GM12872 (cell line): ENCODE measurements around the gene R3HDM4.

Experiments used
- TF ChIP-seq, protein P1 (sequence below): IDR thresholded peaks from 3 replicates; pipeline ENCODE4 v1.5.1; 2011; ENCODE audit warnings: low read depth, mild to moderate bottlenecking, low read length, moderate library complexity; ENCODE audit not compliant: insufficient read depth

Gene R3HDM4

GRCh38 chr19:911197-912033 lies 1.6 kb downstream of the R3HDM4 start:
- TF ChIP-seq, protein P1, sequence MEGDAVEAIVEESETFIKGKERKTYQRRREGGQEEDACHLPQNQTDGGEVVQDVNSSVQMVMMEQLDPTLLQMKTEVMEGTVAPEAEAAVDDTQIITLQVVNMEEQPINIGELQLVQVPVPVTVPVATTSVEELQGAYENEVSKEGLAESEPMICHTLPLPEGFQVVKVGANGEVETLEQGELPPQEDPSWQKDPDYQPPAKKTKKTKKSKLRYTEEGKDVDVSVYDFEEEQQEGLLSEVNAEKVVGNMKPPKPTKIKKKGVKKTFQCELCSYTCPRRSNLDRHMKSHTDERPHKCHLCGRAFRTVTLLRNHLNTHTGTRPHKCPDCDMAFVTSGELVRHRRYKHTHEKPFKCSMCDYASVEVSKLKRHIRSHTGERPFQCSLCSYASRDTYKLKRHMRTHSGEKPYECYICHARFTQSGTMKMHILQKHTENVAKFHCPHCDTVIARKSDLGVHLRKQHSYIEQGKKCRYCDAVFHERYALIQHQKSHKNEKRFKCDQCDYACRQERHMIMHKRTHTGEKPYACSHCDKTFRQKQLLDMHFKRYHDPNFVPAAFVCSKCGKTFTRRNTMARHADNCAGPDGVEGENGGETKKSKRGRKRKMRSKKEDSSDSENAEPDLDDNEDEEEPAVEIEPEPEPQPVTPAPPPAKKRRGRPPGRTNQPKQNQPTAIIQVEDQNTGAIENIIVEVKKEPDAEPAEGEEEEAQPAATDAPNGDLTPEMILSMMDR: no peak

- TF ChIP-seq, protein P1: no peak
Observed at GRCh38 chr19:907183-907853, 5.7 kb downstream of the R3HDM4 start.

DNA sequence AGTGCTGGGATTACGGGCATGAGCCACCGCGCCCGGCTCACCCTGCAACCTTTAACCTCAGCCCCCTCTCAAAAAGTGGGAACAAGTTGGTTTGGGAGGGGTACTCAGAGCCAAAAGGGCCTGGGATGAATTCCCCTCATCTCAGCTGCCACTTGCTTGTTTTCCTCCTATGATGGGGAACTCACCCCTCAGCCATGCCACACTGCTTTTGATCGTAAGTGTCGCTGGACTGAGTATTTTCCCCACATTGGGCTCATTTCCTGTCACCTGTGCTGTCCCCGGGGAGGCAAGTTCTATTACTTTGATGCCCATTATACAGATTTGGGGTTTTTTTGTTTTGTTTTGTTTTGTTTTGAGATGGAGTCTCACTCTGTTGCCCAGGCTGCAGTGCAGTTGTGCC lies 6.5 kb downstream of the R3HDM4 start:
- TF ChIP-seq, protein P1: no peak

GRCh38 chr19:904545-904944 lies 8.5 kb downstream of the R3HDM4 start:
- TF ChIP-seq, protein P1: no peak

DNA sequence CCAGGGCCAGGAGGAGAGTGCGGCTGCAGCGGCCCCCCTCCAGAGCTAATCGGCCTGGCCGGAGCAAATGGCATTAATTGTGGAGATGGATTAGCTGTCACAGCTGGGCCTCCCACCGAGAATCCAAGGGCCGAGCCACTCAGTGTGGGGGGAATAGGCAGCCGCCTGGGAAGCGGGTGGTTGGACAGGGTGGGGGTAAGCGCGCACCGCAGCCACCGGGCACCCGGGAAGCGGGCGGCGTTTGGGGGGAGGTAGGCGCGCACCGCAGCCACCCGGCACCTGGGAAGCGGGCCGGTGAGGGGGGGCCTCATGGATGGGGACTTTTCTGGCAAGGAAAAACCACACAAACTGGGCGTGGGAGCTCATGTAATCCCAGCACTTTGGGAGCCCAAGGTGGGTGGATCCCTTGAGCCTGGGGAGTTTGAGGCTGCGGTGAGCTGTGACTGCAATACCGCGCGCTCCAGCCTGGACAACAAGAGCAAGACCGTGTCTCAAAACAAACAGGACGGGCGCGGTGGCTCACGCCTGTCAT lies 9.7 kb downstream of the R3HDM4 start:
- TF ChIP-seq, protein P1: no peak

DNA sequence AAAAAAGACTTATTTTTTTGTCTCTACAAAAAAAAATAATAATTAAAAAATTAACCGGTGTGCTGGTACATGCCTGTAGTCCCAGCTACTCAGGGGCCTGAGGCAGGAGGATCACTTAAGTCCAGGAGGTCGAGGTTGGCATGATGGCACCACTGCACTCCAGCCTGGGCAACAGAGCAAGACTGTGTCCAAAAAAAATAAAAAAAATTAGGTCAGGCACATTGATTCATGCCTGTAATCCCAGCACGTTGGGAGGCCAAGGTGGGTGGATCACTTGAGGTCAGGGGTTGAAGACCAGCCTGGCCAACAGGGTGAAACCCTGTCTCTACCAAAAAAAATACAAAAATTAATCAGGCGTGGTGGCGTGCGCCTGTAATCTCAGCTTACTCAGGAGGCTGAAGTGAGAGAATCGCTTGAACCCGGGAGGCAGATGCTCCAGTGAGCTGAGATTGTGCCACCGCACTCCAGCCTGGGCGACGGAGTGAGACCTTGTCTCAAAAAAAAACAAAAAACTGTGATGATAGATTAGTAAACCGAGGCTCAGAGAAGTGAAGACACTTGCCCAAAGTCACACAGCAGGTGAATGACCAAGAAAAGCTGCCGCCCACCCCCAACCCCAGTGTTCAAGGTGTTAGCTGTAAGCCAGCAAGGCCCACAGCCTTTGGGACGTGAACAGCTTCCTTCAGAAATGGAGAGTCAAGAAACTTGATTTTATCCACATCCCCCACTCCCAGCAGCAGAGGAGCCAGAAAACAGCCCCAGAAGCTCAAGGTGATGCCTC lies 10.4 kb downstream of the R3HDM4 start:
- TF ChIP-seq, protein P1: no peak

- TF ChIP-seq, protein P1: no peak
Observed at GRCh38 chr19:902093-902370, 11.0 kb downstream of the R3HDM4 start.
